ENCODE results near the gene OLIG1.

DNA sequence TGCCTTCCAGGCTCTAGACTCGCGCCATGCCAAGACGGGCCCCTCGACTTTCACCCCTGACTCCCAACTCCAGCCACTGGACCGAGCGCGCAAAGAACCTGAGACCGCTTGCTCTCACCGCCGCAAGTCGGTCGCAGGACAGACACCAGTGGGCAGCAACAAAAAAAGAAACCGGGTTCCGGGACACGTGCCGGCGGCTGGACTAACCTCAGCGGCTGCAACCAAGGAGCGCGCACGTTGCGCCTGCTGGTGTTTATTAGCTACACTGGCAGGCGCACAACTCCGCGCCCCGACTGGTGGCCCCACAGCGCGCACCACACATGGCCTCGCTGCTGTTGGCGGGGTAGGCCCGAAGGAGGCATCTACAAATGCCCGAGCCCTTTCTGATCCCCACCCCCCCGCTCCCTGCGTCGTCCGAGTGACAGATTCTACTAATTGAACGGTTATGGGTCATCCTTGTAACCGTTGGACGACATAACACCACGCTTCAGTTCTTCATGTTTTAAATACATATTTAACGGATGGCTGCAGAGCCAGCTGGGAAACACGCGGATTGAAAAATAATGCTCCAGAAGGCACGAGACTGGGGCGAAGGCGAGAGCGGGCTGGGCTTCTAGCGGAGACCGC lies 46.3 kb upstream of the OLIG1 start:
- TF ChIP-seq, protein P1, sequence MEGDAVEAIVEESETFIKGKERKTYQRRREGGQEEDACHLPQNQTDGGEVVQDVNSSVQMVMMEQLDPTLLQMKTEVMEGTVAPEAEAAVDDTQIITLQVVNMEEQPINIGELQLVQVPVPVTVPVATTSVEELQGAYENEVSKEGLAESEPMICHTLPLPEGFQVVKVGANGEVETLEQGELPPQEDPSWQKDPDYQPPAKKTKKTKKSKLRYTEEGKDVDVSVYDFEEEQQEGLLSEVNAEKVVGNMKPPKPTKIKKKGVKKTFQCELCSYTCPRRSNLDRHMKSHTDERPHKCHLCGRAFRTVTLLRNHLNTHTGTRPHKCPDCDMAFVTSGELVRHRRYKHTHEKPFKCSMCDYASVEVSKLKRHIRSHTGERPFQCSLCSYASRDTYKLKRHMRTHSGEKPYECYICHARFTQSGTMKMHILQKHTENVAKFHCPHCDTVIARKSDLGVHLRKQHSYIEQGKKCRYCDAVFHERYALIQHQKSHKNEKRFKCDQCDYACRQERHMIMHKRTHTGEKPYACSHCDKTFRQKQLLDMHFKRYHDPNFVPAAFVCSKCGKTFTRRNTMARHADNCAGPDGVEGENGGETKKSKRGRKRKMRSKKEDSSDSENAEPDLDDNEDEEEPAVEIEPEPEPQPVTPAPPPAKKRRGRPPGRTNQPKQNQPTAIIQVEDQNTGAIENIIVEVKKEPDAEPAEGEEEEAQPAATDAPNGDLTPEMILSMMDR (conservative IDR thresholded peaks at IDR 0.05; ENCODE audit: low read depth, low read length): no peak
- TF ChIP-seq POLR2A (IDR thresholded peaks at IDR 0.05; ENCODE audit: low read depth, low read length) (no peak), RAD21 (IDR thresholded peaks at IDR 0.05; ENCODE audit: low read length) (no peak), BHLHE40 (IDR thresholded peaks at IDR 0.05; ENCODE audit: low read depth, low read length) (no peak)
